ENCODE results near the gene ABHD3.
"Not testable (repeated sequence)": the region's sequence is repeated elsewhere in the genome, so short reads cannot be mapped to it uniquely, and the experiment has no call there.

ABHD3 gene, protein sequence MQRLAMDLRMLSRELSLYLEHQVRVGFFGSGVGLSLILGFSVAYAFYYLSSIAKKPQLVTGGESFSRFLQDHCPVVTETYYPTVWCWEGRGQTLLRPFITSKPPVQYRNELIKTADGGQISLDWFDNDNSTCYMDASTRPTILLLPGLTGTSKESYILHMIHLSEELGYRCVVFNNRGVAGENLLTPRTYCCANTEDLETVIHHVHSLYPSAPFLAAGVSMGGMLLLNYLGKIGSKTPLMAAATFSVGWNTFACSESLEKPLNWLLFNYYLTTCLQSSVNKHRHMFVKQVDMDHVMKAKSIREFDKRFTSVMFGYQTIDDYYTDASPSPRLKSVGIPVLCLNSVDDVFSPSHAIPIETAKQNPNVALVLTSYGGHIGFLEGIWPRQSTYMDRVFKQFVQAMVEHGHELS

DNA sequence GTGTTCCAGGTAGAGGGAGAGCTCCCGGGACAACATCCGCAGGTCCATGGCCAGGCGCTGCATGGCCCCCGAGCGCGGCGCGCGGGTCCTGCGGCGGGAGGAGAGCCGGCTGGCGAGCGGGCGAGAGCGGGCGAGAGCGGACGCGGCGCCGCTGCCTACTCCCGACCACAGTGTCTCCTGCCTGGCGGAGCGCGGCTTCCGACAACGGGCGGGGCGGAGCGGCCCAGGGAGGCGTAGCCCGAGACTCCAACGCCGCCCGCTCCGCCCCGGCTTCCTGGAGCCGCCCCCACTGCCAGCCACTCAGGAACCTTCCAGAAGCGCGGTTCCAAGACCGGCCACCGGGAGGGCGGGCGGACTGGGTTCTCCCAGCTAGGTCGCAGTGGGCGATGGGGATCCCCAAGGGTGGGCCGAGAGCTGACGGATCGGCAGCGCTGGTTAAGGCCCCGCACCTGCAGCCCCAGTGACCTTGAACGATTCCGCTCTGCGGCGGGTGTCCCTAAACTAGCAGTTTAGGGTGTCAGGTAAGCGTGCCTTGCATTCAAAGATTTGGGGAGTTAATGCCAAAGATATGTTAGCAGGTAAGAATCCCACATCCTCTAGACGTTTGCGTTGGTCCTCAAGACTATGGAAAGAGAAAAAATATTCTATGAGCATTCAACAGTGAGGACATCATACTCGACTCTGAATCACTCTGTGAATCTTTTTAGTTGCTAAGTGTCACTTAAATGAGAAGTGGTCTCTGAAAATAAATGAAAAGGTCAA is at the start of gene ABHD3:
TSS of gene ABHD3 (minus strand) at position 172 of the 762 bp plus-strand sequence. CDS start at position 63, 109 bp downstream.
- DNase-seq (ENCODE audit: low spot score): peak; percentile 92

DNA sequence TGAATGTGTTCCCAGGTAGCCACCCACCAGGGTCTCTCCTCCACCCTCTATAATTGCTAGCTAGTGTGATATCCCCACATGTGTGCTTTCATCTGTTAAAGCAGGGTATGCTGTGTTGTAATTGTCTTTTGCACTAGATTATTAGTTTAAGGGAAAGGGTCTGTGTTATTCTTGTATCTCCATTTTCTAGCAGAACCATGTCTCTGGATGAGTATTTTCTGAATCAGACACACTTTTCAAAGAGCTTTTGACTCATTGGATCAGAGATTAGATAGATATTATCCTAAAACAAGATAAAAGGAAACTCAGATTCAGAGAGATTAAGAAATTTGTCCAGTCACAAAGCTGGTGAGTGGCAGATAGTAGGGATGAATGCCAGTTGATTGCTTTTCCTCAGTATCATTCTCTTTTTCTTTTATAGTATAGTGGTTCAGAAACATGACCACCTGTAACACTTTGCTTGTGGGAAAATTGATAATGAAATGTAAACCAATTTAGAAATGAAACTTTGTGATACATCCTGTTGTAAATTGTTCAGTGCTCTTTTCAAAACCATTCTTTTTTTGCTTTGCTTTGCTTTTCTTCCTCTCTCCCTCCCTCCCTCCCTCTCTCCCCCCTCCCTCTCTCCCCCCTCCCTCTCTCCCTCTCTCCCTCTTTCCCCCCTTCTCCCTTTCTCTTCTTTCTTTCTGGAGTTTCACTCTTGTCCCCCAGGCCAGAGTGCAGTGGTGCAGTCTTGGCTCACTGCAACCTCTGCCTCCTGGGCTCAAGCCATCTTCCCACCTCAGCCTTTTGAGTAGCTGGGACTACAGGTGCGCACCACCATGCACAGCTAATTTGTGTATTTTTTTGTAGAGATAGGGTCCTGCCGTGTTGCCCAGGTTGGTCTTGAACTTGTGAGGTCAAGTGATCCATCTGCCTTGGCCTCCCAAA is 43.5 kb upstream of the ABHD3 start:
- DNase-seq (ENCODE audit: low spot score): no peak

DNA sequence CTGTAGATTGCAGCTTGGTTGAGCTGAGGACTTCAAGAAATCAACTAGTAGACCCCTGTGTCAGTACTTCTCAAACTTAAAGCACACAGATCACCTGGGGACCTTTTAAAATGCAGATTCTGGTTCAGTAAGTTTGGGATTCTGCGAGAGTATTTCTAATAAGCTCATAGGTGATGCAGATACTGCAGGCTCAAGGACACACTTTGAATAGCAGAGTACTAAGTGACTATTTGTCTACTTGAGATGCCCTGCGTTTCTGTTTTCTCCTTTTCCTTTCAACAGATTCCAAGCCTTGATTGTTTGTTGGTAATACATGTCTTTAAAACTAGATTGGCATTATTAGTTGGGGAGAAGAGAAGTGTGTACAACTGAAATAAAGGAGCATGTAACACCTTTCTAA is 42.7 kb upstream of the ABHD3 start:
- no peak for DNase-seq (ENCODE audit: low spot score)

DNA sequence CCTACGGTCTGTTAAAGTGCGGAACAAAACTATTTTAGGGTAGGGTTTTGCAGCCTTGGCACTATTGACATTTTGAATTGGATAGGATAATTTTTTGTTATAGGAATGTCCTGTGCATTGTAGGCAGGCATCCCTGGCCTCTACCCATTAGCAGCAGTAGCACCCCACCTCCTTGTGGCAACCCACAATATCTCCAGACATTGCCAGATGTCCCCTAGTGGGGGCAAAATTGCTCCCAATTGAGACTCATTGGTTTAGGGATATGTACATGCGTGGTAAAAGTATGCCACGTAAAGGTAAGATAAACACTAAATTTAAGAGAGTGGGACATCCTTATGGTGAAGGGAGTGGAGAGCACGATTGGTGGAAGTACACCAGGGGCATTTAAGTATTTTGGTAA is 40.7 kb upstream of the ABHD3 start:
- no peak for DNase-seq (ENCODE audit: low spot score)

DNA sequence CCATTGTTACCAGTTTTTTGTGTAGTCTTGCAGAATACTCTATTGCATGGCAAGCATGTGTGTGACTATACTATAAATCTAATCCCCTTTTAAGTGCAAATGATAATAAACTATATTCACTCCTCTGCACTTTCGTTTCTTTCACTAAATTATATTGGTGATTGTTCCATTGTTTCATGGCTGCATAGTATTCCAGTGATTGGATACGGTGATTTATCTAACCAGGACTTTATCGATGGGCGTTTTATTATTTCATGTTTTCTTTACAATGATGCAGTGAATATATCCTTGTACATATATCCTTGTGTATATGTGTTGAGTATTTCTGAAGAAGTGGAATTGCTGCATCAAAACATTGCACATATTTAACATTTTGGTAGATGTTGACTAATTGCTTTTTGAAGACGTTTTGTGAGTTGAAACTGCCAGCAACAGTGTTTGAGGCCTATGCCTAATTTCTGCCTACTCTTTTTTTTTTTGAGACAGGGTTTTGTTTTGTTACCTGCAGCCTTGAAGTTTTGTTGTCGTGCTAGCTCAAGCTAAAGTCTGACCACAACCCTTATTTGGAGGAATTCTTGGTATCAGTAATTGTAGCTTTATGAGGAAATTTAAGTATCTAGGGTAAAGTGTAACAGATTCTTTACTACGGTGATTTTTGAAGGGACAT is 38.7 kb upstream of the ABHD3 start:
- DNase-seq (ENCODE audit: low spot score): no peak

DNA sequence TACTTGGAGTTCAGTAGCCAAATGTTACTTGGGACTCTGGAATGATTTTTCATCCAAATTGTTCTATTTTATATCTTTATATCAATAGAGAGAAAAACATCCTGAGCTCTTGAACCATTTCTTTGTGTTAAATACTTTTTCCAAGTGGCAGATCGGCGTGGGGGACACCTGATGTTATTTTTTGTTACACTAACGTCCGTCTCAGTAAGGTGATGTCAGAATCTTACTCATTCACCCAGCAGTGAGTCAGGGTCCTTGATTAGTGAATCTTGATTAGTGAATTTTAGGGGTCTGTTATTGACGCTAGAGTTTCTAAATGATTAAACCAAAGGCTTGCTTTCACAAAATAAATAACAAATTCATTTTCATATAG is 37.7 kb upstream of the ABHD3 start:
- DNase-seq (ENCODE audit: low spot score): no peak

DNA sequence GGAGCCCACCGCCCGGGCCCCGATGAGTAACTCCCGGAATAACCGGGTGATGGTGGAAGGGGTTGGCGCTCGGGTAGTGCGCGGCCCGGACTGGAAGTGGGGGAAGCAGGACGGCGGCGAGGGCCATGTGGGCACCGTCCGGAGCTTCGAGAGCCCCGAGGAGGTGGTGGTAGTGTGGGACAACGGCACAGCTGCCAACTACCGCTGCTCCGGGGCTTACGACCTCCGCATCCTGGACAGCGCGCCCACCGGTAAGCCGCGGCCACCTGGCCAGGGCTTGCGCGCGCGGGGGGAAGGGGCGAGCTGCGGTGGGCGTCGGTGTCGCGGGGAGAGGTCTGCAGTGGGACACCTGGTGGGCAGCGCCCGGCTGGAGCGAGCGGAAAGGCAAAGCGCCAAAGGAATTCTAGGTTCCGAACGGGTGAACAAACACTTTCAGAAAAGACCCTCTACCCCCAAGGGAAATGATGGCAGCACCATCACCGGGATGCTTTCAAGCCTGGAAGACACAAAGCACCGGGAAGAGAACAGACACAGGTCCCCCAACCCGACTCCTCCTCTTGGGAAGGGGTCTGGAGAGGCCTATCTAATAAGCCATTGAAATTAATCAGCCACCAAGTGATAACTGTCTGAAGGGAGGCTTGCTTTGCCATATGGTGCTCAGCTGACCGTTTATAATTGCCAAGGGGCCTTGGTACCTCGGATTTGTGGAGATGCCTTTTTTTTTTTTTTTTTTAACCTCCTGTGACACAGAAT is 37.2 kb upstream of the ABHD3 start:
- DNase-seq (ENCODE audit: low spot score): peak; percentile 14

DNA sequence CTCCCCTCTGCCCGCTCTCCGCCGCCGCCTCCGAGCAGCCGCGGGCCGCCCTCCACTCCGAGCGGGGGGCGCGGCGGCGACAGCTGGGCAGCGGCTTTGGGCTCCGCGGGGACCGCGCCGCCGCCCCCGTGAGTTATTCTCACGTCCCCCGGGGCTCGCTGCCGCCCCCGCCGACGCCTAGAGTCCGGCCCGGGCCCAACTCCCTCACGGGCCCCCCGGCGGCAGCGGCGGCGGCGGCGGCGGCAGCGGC is 36.7 kb upstream of the ABHD3 start:
- no peak for DNase-seq (ENCODE audit: low spot score)

DNA sequence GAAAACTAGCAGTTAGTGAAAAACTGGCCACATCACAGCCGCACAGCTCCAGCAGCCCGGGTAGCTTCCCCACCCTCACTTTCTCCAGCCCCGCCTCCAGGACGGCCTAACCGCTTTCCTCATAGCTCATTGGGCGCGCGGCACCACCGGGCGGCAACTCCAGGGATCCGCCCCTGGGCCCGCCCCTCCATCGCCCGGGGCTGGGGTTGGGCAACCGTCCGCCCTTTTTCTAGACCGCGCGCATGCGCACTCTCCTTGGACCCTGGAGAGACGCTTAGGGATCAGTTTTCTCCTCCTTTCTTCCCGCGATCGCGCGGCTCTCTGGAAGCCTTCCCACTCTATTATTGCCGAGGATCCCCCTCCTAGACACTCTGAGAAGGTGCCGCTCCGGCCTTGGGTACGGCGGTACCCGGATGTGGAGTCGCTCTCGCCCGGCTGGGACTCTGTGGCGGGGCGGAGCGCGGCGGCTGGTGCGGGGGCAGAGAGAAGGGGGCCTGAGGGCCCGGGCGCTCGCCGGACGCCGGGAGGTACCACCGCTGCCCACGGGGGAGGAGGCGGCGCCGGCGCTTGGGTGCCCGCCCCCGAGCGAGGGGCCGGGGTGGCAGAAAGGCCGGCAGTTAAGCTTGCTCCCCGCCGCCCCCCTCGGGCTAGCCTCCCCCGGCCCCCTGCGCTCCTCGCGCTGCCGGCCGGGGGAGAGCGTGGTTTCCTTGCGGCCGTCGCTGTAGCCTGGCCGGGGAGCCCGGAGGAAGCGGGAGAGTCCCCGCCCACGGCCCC is 36.2 kb upstream of the ABHD3 start, which contains the start of gene MIB1:
TSS of gene MIB1 (plus strand) at position 255 of the 774 bp plus-strand sequence. CDS start 792 bp downstream, outside the sequence.
- peak; percentile 99 for DNase-seq (ENCODE audit: low spot score)

DNA sequence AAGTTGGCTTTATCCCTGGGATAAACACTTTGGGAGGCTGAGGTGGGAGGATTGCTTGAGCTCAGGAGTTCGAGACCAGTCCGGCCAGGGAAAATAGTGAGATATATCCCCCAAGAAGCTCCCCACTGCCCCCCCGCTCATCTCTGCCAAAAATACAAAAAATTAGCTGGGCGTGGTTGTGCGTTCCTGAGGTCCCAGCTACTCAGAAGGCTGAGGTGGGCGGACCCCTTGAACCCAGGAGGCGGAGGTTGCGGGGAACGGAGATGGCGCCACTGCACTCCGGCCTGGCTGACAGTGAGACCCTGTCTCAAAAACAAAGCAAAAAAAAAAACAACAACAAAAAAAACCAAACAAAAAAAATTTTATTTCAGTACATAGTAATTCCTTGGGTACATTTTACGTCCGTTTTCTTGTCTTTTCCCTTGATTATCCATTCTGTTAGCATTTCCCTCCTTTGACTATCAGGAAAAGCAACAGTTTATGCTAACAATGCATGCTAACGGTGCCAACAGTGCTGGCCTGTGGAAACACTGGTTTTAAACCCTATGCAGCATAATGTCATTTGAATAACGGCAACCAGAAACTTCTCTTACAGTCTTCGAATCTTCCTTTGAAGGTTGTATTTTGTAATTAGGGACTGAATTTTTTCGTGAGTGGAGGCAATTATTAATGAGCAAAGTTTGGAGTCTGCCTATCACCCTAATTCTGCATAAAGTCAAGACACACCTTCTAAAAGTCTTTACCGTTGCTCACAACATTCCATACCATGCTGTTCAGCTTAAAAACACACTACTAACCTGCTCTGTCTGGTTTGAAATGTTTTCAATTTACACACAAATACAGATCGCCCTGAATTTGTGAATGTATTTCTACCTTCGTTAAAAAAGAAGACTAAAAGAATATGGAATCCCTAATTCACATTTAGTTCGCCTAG is 35.3 kb upstream of the ABHD3 start:
- no peak for DNase-seq (ENCODE audit: low spot score)

DNA sequence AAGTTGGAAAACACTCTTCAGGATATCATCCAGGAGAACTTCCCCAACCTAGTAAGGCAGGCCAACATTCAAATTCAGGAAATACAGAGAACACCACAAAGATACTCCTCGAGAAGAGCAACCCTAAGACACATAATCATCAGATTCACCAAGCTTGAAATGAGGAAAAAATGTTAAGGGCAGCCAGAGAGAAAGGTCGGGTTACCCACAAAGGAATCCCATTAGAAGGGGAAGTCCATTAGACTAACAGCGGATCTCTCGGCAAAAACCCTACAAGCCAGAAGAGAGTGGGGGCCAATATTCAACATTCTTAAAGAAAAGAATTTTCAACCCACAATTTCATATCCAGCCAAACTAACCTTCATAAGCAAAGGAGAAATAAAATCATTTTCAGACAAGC is 32.4 kb upstream of the ABHD3 start:
- not testable (repeated sequence) for DNase-seq (ENCODE audit: low spot score)

DNA sequence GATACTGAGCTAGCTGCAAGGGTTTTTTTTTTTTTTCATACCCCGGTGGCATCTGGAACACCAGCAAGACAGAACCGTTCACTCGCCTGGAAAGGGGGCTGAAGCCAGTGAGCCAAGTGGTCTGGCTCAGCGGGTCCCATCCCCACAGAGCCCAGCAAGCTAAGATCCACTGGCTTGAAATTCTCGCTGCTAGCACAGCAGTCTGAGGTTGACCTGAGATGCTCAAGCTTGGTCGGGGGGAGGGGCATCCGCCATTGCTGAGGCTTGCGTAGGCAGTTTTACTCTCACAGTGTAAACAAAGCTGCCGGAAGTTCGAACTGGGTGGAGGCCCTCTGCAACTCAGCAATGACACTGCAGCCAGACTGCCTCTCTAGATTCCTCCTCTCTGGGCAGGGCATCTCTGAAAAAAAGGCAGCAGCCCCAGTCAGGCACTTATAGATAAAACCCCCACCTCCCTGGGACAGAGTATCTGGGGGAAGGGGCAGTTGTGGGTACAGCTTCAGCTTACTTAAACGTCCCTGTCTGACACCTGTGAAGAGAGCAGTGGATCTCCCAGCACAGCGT is 31.0 kb upstream of the ABHD3 start:
- DNase-seq (ENCODE audit: low spot score): no peak

DNA sequence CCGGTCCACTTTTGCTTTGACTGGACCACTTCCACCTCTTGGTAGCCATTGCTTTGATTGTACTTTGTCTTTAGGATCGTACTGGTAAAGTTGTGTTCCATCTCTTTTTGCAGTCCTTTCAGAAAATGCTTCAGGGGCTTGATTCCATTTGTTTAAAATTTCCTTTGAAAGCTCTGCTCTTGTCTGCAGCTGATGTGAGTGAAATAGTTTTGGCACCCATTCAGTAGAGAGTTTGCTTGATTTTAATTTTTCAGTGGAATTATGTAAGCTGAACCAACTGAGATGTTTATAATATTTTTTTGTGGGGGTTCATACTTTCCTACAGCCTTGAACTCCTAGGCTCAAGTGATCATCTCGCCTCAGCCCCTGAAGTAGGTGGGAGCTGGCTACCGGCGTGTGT is 28.4 kb upstream of the ABHD3 start:
- no peak for DNase-seq (ENCODE audit: low spot score)

DNA sequence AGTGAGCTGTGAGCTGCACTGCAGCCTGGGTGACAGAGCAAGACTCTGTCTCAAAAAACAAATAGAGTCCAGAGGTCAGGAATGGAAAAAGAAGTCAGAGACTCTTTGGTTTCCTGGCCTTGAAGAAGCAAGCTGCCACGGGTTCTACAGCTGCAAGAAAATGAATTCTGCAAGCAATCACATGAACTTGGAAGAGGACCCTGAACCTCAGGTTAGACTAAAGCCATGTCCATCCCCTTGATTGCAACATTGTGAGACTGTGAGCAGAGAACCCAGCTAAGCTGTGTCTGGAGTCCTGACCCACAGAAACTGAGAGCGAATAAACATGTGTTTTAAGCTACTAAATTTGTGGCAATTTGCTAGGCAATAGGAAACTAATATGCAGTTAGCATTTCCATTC is 23.1 kb upstream of the ABHD3 start:
- DNase-seq (ENCODE audit: low spot score): no peak

DNA sequence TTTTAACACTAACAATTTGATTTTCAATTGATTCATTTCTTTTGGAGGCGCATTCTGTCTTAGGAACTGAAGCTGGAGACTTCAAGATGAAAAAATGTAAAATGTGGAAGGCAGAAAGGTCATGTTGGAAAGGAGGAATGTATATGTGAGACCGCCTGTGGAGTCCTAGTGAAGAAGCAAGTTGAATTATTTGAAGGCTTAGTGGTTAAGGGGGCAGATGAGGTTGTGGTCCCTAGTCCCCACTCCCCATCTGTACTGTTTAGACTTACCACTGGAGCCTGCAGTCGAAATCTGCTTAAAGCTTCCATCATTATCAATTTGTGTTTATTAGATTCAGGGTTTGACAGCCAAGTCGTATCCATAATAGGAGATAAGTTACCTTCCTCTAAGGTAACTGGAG is 20.6 kb upstream of the ABHD3 start:
- DNase-seq (ENCODE audit: low spot score): no peak

DNA sequence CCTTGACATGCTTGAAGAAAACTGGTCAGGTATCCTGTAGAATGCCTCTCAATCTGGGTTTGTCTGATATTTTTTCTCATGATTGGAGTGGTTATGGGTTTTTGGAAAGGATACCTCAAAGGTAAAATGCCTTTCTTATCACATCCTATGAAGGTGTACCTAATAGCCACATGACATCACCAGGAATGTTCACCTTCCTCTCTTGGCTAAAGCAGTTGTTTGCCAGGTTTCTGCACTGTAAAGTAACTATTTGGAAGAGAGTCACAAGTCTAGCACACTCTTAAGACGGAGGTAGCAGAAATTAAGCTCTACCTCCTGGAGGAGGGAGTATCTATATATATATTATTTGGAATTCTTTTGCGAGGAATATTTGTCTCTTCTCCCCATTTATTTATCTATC is 18.1 kb upstream of the ABHD3 start:
- no peak for DNase-seq (ENCODE audit: low spot score)

DNA sequence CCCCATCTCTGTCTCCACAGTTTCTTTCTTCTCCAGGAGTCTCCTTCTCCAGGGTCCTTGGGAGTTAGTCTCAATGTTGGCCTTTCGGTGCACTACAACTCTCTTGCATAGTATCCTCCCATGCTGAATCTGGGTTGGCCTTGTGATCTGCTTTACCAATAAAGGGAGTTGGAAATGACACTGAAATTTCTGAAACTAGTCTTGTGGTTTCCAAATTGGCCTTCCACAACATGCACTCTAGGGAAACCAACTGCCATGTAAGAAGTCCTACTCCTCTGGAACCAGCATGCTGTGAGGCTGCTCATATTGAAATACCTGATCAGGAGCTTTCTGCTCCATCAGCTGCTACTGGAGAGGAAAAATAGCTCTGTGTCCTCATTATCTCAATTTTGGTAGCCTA is 9.9 kb upstream of the ABHD3 start:
- DNase-seq (ENCODE audit: low spot score): no peak

DNA sequence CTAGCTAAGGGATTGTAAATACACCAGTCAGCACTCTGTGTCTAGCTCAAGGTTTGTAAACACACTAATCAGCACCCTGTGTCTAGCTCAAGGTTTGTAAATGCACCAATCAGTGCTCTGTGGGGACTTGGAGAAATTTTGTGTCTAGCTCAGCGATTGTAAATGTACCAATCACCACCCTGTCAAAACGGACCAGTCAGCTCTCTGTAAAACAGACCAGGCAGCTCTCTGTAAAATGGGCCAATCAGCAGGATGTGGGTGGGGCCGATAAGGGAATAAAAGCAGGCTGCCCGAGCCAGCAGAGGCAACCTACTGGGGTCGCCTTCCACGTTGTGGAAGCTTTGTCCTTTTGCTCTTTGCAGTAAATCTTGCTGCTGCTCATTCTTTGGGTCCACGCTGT is 2.6 kb upstream of the ABHD3 start:
- DNase-seq (ENCODE audit: low spot score): not testable (repeated sequence)

DNA sequence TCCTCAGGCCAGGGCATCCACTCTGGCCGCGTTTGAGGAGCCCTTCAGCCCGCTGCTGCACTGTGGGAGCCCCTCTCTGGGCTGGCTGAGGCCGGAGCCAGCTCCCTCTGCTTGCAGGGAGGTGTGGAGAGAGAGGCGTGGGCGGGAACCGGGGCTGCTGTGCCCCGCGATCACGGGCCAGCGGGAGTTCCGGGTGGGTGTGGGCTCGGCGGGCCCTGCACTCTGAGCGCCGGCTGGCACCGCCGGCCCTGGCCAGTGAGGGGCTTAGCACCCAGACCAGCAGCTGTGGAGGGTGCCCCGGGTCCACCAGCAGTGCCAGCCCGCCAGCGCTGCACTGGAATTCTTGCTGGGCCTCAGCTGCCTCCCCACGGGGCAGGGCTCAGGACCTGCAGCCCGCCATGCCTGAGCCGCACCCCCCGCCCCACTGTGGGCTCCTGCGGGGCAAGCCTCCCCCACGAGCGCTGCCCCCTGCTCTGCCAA is 1.9 kb upstream of the ABHD3 start:
- DNase-seq (ENCODE audit: low spot score): no peak

Measured in globus pallidus (tissue), 1 donor.